ENCODE results near the gene BLOC1S4.
A peak's percentile ranks its signal among the peaks of the same experiment; 100 is the strongest.
"Not testable (repeated sequence)": the region's sequence is repeated elsewhere in the genome, so short reads cannot be mapped to it uniquely, and the experiment has no call there.

The BLOC1S4 gene

GRCh38 chr4:6716018-6716911, at the start of gene BLOC1S4:
Gene BLOC1S4 (plus strand): TSS chr4:6716174. CDS start chr4:6716210, 36 bp downstream.
- peak; percentile 92 for DNase-seq

DNA sequence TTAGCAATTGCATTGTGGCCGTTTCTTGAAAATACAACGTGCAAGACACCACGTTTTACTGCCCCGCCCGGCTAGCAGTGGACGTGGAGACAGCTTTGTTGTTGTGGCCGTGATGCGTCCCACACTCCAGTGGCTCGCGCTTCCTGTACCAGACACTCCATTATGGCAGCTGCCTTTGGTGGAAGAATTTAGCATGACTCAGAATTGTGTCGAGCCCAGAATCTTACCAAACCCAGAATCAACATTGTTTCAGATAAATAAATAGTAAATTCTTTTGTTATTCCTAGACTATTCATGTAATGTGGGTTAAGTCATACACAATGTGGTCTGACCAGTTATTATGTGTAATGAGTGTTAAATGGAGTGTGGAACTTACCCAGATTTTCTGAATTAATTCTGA, 47.6 kb upstream of the BLOC1S4 start:
- DNase-seq: no peak

- DNase-seq: no peak
Observed at GRCh38 chr4:6671648-6672047, 44.3 kb upstream of the BLOC1S4 start.

DNA sequence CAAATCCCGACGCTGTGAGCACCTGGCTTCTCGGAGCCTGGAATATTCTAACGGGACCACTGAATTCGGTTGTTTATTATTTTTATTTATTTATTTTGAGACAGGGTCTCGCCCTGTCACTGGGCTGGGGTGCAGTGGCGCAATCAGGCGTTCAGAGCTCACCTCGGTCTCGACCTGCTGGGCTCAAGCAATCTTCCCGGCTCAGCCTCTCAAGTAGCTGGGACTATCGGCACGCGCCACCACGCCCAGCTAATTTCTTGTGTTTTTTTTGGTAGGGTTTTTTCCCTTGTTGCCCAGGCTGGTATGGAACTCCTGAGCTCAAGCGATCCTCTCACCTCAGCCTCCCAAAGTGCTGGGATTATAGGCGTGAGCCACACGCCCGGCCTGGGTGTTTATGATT, 43.8 kb upstream of the BLOC1S4 start:
- DNase-seq: no peak

- DNase-seq: not testable (repeated sequence)
Observed at GRCh38 chr4:6672541-6673190, 43.3 kb upstream of the BLOC1S4 start.

DNA sequence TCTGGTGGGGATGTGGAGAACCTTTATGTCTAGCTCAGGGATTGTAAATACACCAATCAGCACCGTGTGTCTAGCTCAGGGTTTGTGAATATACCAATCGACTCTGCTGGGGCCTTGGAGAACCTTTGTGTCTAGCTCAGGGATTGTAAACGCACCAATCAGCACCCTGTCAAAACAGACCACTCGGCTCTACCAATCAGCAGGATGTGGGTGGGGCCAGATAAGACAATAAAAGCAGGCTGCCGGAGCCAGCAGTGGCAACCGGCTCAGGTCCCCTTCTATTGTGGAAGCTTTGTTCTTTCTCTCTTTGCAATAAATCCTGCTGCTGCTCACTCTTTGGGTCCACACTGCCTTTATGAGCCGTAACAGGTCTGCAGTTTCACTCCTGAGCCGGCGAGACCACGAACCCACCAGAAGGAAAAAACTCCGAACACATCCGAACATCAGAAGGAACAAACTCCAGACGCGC, 42.7 kb upstream of the BLOC1S4 start:
- peak; percentile 63 for DNase-seq

DNA sequence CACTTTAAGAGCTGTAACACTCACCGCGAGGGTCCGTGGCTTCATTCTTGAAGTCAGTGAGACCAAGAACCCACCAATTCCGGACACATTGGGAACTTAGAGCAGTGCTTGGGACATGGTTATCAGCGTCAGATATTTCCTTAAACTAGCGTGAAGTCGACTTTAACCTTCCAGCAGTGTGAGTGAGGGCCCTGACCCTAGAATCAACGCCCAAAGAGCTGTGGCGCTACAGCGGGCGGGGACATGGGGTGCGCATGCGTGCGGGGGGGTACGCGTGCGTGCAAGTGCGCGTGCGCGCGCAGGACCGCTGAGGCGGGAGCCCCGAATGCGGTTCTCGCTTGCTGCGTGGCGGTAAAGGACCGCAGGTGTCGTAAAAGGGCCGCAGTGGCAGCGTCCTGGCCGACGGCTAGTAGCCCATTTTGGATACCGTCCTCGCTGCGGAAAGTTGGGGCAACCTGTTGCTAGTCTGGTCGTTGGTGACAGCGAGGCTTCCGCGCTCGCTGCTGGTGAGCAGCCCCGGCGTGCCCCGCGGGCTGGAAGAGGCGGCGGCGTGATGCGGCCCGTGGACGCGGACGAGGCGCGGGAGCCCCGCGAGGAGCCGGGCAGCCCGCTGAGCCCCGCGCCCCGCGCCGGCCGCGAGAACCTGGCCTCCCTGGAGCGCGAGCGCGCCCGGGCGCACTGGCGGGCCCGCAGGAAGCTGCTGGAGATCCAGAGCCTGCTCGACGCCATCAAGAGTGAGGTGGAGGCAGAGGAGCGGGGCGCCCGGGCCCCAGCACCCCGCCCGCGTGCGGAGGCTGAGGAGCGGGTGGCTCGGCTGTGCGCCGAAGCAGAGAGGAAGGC, 42.1 kb upstream of the BLOC1S4 start:
- peak; percentile 95 for DNase-seq

GRCh38 chr4:6674500-6675149, 41.3 kb upstream of the BLOC1S4 start:
- DNase-seq: peak; percentile 85

DNA sequence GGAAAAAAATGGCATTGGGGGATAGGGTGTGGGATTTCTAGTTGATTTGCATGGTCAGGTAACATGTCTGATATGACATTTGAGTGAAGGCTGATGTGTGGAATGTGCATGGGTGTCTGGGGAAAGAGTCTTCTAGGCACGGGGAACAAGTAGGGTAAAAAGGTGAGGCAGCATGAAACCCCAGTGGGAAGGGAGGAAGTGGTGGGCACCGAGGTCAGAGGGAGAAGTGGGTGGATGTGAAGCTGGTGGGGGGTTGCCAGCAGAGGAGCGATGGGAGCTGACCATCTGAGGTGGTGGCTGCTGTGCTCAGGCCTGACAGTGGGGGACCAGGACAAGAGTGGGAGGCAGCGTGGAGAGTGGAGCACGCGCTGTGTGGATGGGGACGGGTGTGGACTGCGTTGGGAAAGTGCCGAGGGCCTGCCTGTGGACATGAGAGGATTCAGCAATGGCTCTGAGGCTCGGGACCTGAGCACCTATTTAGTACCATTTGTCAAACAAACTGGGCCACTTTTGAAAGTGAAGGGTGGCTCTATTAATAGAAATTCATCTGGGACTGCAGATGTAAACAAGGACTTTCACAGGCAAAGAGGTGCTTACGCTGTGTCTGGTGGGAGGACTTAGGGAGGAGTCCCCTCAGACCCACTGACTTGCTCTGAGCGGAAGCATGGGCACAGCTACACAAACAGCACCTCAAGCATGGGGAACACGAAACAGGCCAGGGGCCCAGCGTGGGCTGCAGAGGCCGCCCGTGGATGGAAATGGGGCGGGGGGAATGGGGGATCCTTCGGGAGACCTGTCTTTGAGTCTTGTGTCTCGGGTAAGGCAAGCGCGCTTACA, 39.0 kb upstream of the BLOC1S4 start:
- no peak for DNase-seq

GRCh38 chr4:6680372-6681034, 35.5 kb upstream of the BLOC1S4 start:
- DNase-seq: no peak

DNA sequence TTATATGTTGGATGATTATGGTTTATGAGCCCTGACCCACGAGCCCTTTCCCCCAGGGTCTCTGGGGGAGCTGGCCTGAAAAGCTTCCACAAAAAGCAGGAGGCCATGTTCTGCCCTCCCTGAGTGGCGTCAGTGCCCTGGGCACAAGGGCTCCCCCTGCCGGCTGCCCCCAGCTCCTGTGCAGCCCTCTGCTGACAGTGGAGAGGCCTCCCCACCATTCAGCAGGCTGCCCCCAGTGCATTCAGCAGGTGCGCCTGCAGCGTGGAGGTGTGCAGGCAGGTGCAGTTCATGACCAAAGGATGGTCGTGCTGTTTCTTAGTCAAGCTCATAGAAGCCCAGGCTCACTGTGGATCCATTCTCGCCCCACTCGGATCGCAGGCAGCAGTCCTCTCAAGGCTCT, 34.8 kb upstream of the BLOC1S4 start:
- DNase-seq: no peak

- no peak for DNase-seq
Observed at GRCh38 chr4:6682862-6683590, 32.9 kb upstream of the BLOC1S4 start.

GRCh38 chr4:6684656-6685055, 31.3 kb upstream of the BLOC1S4 start:
- DNase-seq: no peak

DNA sequence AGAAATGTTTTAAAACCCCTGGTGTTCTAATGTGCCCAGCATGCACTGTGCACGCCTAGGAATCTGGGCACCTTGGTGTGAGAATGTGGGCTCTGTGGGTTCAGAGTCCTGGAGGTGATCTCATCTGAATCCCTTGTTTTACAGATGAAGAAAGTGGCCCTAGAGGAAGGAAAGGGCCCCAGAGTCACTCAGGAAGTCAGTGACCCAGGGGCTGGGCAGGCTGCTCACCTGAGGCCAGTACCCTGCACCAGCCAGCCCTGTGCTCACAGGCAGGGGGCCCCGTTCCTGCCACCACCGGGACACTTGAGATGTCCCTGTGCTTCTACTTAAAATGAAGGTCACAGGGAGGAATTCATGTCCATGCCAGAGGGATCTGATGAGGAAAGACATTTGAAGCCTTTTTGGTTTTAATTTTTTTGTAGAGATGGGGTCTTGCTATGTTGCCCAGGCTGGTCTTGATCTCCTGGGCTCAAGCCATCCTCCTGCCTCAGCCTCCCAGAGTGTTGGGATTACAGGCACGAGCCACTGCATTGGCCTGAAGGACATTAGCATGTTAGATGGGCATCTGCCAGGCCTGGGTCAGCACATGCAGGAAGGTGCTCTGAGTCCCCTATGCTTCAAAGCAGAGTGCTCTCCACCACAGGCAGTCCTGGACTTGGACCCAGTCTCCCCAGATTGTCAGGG, 29.7 kb upstream of the BLOC1S4 start:
- no peak for DNase-seq

DNA sequence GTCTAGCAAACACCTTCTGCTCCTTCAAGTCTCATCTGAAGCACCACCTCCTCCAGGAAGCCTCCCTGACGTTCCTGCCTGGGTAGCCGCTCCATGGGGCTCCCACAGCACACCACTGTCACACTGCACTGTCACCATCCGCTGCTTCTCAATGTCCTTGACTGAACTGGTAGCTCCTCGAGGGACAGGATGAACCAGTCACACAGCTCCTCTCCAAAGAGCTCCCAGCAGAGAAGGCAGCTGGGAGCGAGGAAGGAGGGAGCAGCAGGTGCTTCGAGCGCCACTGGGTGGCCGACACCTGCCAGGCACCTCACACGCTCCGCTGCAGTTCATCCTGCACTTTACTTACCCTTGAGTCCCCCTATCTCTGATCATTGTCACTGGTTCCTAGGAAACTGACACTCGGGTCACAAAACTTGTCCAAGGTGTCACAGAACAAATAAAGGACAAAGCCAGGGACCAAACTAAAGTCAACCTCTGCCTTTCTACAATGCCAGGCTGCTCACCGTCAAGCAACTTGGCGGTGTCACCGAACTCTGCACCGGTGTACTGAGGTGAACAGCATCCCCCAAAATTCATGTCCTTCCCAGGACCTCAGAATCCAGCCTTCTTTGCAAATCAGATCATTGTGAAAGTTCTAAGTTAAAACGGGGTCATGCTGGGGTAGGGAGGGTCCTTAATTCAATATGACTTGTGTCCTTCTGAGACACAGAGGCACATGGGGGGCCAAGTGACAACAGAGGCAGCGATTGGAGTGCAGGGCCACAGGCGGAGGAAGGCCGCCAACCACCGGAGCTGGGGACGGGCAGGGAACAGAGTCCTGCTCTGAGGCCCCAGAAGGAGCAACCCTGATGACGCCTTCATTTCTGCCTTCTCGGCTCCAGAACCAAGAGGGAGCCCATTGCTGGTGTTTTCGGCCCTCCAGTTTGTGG, 27.8 kb upstream of the BLOC1S4 start:
- no peak for DNase-seq

DNA sequence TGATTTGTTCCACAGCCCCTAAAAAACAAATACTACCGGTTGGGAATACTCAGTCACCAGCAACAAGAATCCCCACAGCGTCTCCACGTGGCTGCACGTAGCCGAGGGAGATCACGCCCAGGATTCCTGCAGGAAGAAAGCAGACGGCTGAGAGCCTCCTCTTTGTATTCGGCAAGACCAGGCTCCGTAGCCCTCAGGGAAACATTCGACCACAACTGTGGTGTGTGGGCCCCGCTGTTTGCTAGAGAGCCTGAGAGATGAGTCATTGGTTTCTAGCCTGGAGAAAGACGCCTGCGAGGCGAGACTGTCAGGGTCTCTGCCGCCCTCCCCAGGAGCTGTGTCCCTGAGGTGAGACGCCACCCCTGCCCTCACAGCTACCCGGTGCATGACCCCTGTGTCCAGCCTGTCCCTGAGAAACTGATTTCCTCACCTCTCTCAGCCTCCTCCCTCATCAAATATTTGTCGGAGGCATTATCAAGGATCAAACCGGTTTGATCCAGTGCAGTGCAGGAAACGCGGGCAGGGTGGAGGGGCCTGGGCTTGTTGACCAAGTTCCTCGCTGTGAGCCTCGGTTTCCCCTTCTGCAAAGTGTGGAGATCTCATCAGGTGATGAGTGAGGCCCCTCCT, 27.0 kb upstream of the BLOC1S4 start:
- peak; percentile 83 for DNase-seq

- DNase-seq: no peak
Observed at GRCh38 chr4:6689506-6689960, 26.4 kb upstream of the BLOC1S4 start.

DNA sequence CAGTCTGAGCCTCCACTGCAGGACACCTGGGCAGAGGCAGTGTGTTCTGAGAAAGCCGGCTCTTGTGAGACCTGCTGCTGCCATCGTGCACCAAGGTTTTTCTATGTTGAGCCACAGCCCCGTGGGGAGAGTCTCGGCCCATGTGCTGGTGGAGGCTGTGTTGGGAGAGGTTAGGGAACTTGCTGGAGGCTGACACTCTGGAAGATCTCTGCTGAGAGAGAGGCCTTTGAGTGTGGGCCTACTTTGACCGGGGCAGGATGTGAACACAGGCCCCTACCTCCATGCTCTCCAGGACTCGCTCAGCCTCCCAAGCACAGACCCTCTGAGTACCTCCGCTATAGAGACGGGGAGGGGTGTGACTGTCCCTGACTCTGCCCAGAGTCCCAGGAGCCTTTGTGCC, 23.6 kb upstream of the BLOC1S4 start:
- no peak for DNase-seq

Data from CD4-positive, alpha-beta T cell treated with Interleukin-4 for 4 hours (primary cell).